Stromal cell of bone marrow (primary cell): ENCODE measurements around the gene PEX19.
A peak's percentile ranks its signal among the peaks of the same experiment; 100 is the strongest.
"Not testable (repeated sequence)": the region's sequence is repeated elsewhere in the genome, so short reads cannot be mapped to it uniquely, and the experiment has no call there.

ENCODE experiments used
- DNase-seq: peaks from one replicate; pipeline ENCODE4 v3.0.0-alpha.2; 2012; ENCODE audit warnings: low read depth

Gene PEX19

DNA sequence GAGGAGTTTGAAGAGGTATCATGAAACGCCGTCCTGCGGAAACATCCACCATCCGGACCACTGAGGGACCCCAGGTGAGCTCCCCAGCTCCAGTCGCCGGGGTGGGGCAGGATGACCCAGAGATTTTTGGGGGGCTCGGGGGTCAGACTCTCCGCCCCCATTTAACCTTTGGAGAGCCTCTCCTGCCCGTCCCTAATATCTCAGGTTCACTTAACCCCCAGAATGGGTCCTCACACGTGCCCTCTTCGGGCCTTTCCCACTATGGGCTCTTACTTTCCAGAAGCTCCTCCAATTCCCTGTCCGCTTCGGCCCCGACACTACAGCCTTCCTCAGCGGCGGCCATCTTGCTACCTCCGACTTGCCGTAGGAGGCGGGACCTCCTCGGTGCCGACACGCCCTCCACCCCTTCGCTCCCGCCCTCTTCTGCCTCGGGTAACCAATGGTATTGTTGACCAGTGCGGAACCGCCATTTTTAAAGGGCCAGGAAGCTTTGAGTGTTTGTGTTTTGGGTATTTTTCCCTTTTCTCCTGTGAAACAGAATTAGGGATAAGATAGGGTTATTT, at the start of gene PEX19:
TSS of gene PEX19 (minus strand) at position 352 of the 563 bp plus-strand sequence. CDS start at position 343, 9 bp downstream.
- DNase-seq = peak; percentile 90

DNA sequence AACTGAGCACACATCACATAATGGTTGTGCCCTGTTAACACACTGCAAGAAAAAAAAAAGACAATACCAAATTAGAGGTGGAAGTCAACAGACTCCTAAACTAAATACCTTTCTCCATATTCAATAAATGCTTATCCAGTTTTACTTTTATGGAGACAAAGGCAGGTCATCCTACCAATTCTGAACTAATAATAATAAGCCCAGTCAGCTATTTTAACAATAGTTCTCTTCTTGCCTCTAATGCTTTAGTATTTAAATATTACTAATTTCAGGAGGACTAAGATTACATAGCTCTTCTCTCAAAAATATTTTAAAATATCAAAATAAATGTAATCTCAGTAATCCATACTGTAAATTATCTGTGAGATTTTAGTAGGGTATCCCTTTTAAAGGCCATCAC, 47.6 kb upstream of the PEX19 start:
- no peak for DNase-seq

DNA sequence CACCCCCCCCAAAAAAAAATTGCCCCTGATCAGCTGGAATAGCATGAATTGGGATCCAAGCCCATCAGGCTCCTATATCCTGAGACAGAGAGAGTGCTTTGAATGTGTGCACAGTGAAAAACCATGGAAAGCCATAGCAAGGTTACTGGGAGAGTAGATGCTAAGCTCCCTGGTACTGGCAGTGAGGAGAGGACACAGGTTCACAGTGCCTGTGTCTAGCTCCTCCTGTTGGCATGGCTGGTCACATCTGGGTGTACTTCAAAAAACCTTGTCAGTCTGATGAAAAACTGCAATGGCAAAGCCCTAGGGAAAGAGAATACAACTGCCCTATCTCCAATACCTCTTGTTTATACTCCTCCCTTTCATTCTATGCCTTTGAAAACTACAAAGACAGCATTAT, 45.2 kb upstream of the PEX19 start:
- DNase-seq = no peak

DNA sequence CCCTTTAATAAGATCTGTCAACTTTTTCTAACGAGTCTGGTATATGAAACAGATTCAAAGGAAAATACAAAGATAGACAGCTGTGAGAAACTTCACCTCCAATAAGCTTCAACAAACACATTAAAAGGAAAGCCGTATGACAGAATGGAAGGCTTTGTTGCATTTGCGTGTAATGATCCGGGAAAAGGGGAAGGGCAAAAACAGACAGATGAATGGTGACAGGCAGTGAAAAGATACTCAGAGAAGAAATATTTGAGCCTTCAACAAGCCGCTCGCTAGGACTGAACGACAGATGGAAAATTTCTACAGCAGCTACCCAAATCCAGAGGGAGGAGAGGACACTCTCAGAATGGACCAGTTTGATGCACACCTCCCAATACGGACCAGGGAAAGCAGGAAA, 43.3 kb upstream of the PEX19 start:
- DNase-seq = no peak

DNA sequence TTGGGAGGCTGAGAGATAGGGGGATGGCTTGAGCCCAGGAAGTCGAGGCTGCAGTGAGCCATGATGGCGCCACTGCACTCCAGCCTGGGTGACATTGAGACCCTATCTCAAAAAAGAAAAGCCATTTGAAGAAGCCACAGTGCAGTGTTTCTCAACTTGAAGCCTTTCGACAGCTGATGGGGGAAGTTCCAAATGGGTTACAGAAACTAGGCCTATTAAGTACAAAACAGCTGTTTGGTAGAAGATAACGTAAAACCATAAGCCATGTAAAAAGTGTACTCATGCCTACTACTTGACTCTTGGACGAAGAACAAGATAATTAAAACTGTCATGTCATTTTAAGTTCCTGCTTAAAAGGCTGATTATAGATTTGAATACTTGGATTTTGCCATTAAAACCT, 41.5 kb upstream of the PEX19 start:
- no peak for DNase-seq

- DNase-seq = no peak
Measured at GRCh38 chr1:160325252-160325651, 40.3 kb upstream of the PEX19 start.

DNA sequence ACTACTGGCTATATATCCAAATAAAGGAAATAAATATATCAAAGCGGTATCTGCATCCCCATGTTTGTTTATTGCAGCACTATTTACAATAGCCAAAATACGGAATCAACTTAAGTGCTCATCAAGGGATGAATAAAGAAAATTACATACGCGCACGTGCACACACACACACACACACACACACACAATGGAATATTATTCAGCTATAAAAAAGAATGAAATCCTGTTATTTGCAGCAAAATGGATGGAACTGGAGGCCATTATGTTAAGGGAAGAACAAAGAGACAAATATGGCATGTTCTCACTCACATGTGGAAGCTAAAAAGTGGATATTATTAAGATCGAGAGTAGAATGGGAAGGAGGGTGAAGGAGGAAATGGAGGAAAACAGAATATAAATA, 37.9 kb upstream of the PEX19 start:
- DNase-seq = no peak

- DNase-seq = no peak
Measured at GRCh38 chr1:160315359-160315758, 30.4 kb upstream of the PEX19 start.

- no peak for DNase-seq
Measured at GRCh38 chr1:160309571-160309970, 24.6 kb upstream of the PEX19 start.

DNA sequence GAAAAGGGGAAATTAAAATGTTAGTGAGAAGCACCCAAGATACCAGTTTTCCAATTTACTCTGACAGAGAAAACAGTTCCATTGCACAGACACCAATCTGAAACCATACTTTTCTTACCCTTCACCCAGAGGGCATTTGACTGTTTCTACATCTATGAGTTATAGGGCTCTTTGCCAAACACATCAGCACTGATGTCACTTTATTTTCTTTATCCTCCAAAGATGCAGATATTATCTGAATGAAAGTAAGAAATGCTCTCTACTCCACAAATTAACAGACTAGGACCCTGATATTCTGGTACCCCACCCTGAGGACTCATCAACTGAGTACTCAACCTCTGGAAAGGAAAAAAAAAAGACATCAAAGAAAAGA, 24.2 kb upstream of the PEX19 start:
- DNase-seq = peak; percentile 45

DNA sequence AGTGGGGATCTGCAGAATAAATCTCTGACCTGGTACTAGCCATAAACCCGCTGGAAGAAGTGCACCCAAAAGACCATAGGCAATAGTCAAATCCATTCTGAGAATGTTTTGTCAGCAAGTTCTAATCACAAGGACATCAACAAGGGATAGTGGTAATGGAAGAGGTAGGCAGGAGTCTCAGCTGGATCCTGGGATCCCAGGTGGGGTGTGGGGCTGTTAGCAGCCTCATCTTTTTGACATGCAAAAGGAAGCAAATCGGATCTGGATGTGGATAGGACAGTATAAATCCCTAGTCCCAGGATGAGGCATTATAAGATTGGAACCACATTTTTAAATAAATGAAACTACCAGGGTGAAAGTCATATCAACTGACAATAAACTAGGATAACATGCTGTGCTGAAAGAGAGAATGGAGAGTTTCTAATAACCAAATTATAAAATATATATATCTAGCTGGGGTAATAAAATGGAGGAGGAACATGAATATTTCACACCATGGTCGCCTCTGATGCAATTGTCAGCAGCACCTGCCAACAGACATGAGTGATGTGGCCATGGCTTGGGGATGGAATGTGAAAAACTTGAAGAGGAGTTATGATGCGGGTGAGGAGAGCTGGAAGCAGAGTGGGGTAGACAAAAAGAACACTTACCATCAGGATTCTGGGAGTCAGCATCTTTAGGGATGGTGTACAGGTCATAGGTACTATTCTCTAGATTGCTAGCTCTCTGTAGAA, 23.7 kb upstream of the PEX19 start:
- no peak for DNase-seq

GRCh38 chr1:160307118-160307791, 22.3 kb upstream of the PEX19 start:
- DNase-seq = no peak

DNA sequence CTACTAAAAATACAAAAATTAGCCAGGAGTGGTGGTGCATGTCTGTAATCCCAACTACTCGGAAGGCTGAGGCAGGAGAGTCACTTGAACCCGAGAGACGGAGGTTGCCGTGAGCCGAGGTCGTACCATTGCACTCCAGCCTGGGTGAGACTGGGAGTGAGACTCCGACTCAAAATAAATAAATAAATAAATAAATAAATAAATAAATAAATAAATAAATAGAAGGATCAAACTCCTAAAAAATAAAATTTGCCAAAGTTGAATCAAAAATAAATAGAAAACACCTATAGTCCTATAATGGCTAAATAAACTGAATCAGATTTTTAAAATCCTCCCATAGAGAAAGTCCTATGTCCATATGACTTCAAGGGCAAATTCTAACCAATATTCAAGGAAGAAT, 15.2 kb upstream of the PEX19 start:
- no peak for DNase-seq

GRCh38 chr1:160296036-160296435, 11.1 kb upstream of the PEX19 start:
- no peak for DNase-seq

DNA sequence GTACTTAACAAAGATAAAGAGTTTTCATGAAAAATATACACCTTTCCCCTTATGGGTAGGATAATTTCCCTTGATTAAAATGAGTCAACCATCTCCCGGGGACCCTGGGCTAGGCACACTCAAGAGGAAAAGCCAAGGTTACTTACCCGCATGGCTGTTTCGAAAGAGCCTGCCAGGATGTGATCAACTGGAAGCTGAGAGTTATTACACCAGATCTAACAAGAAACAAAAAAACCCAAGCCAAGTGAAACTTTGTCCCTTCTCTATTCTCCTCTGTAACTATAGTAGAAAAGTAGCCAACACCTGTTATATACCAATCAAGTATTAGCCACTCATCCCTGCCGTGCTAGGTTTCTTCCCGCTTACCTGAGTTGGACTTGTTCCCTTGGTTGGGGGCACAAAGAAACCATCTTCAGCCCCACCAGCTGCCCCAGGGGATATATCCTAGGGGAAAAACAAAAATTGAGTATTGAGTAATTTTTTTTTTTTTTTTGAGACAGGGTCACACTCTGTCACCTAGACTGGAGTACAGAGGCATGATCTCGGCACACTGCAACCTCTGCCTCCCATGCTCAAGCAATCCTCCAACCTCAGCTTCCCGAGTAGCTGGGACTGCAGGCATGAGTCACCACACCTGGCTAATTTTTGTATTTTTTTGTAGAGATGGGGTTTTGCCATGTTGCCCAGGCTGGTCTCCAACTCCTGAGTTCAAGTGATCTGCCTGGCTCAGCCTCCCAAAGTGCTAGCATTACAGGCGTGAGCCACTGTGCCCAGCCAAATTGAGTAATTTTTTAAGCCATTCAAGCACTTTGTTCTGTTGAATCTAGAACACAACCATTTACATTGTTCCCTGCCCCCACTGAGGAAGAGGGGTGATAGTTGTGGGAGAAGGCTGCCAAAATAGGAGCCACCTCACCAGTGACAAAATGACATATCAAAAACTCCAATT, 8.4 kb upstream of the PEX19 start:
- DNase-seq = no peak

DNA sequence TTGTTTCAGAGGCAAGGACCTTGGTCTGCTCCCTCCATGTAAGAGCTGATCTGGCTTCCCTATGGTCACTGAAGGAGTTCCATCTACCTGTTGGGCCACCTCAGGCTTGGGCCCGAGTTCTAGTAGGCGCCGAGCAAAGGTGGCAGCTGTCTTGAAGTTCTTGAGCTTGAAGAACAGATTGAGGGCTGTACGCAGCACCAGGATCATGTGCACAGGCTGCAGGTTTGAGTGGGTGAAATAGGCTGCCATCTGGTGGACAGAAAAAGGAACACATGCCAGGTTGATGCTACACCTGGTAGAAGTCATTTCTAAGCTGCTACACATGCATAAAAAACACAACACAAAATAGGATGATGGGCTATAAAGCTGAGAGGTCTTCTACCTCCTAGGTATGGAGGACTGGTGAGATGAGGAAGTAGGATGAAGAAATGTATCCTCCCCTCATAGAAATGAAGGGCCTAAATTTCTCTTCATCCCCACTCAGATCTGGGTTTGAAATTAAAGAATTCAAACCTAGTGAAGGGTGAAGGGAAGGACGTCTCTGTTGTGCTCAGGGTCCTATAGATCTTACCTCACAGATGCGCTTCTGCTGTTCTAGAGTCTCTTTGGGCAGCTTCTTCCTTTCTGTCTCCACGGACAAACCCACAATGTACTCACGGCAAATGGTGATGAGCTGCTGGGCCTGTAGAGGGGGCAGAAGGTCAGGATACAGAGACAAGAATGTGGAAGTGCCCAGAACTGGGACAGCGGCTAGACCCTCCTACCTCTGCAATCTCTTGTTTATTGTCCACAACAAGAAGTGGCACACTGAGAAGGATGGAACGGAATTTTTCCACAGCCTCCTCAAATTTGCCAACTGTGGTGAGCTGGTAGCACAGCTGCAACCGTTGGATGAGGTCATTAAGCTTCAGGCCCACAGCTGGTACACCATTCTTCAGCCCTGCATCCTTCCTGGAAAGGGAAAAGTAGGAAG, 6.6 kb upstream of the PEX19 start:
- peak; percentile 36 for DNase-seq

DNA sequence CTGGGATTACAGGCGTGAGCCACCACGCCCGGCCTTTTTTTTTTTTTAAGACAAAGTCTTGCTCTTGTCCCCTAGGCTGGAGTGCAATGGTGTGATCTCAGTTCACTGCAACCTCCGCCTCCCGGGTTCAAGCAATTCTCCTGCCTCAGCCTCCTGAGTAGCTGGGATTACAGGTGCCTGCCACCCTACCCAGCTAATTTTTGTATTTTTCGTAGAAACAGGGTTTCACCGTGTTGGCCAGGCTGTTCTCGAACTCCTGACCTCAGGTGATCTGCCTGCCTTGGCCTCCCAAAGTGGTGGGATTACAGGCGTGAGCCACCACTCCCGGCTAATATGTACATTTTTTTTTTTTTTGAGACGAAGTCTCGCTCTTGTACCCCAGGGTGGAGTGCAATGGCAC, 2.8 kb upstream of the PEX19 start:
- DNase-seq = not testable (repeated sequence)

GRCh38 chr1:160285506-160285905, 573 bp upstream of the PEX19 start:
- DNase-seq = no peak

- peak; percentile 72 for DNase-seq
Measured at GRCh38 chr1:160284220-160284781, 632 bp downstream of the PEX19 start.

DNA sequence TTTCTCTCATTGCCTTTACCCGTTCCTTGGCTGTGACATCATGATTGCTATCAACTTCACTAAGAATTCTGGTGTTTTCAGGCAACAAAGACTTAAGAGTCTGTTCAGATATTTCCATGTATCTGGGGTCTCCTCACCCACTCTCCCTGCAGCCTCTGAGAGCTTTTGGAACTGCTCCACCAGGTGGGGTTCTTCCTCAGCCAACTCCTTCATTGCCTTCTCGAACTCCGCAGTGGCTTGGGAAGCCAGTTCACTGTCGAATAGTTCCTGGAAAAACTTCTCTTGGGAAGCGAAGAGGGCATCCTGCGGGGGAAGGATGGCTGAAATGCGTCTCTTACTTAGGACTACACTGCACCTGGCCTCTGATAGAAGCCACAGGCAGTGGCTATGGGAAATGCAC, 2.1 kb downstream of the PEX19 start:
- DNase-seq = no peak

- DNase-seq = no peak
Measured at GRCh38 chr1:160277987-160278386, 6.9 kb downstream of the PEX19 start.
